IPS-20b (cell line): ENCODE data around the gene CACNA1C.

Experiments
- H3K27ac ChIP-seq: one replicate; pipeline ENCODE4 v1.5.1; 2013; ENCODE audit warnings: low read length
- H3K27me3 ChIP-seq: 2 replicates; pipeline ENCODE4 v1.6.1; 2013; ENCODE audit warnings: mild to moderate bottlenecking, low read length, inconsistent platforms; ENCODE audit not compliant: insufficient read depth
- H3K36me3 ChIP-seq: 2 replicates; pipeline ENCODE4 v1.6.1; 2013; ENCODE audit warnings: low read depth, mild to moderate bottlenecking, inconsistent platforms, low read length, moderate library complexity; ENCODE audit not compliant: insufficient read depth
- H3K4me1 ChIP-seq: 2 replicates; pipeline ENCODE4 v1.6.1; 2013; ENCODE audit warnings: mild to moderate bottlenecking, control low read depth, inconsistent platforms, low read length, moderate library complexity; ENCODE audit not compliant: insufficient read depth
- H3K4me3 ChIP-seq: 2 replicates; pipeline ENCODE4 v1.5.1; 2013; ENCODE audit warnings: mild to moderate bottlenecking, low read length, inconsistent platforms
- H3K9ac ChIP-seq: 2 replicates; pipeline ENCODE4 v1.6.1; 2013; ENCODE audit warnings: low read depth, mild to moderate bottlenecking, inconsistent platforms, low read length, moderate library complexity
- H3K9me3 ChIP-seq: 2 replicates; pipeline ENCODE4 v1.6.1; 2013; ENCODE audit warnings: mild to moderate bottlenecking, low read depth, low read length, inconsistent platforms; ENCODE audit not compliant: insufficient read depth

CACNA1C gene

DNA sequence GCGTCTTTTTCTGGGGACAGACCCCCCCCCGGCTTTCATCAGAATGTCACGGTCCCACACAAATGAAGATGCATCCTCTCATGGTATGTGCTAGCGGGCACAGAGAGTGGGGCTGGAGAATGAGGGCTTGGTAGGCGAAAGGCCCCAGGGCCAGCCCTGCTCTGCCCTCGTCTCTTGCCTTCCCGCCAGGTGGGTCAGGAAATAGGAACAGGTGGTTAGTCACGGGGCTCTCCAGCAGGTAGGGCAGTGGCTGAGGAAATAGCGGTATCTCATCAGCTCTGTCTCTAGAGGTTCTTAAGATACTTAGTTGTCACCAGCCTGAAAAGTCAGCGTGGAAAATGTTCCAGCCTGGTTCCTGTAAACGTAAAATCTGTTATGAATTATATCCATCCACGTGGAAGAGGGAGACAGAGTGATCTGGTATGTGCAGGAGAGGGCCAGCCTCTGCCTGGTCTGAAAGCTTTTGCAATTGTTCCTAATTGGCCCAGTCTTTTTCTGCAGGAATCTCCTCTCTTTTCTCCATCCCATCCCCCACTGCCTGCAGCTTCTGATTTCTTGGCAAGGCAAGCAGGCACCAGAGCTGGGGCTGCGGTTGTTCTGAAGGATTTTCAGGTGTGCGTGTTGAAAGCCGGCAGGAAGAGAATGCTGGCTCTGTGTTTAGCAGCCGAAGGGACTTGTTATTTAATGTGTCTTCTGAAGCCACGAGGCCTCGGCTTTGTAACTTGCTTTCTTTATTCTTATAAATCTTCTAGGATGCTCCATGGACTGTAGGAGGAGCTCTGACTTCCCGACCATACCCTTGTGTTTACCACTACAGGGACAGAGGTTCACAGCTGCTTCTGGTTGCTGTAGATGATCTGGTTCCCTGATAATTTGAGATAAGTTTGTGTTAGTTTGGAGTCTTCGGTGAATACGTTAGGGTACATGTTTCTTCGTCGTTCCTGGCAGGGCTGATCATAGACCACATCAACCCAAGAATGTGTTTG is 131.1 kb downstream of the CACNA1C start:
- peaks cover 5% of the 10 kb centered on the region; the same call in 1 of the 2 replicates for H3K4me1 ChIP-seq
- no peaks in the 10 kb centered on the region for H3K9me3 ChIP-seq
- no peak overlapping the region for H3K4me3 ChIP-seq
- no peak overlapping the region for H3K27ac ChIP-seq
- H3K36me3 ChIP-seq: no peaks in the 10 kb centered on the region
- no peaks in the 10 kb centered on the region for H3K27me3 ChIP-seq
- no peak overlapping the region for H3K9ac ChIP-seq

DNA sequence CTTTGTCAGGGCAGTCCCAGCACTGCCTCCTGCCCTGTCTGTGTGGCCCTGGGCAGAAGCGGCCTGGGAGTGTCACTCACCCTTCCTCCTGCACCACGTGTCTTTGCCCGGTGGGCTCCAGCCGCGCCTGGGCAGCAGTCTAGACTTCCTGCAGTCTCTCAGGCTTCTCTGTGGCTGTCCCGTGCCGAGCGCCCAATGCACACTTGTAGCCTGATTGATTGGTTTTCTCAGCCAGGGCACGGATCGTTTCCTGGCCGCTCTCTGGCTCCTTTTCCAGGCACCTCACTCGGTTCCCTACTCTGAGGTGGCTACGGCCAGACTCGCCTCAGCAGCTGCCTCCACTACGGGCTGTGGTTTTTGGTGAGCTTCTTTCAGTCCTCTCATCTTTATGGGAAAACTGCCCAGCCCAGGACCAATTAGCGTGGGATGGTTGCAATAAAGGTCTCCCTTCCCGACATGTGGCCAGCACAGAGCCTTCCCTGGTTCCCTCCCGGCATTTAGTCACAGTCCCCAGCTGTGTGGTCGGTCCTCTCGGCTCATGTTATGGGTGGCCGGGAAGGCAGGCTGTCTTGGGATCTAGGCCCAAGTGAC is 133.1 kb downstream of the CACNA1C start:
- no peaks in the 10 kb centered on the region for H3K27me3 ChIP-seq
- peaks cover 19% of the 10 kb centered on the region for H3K4me1 ChIP-seq
- H3K4me3 ChIP-seq: no peak overlapping the region
- H3K27ac ChIP-seq: no peak overlapping the region
- no peaks in the 10 kb centered on the region for H3K36me3 ChIP-seq
- H3K9me3 ChIP-seq: no peaks in the 10 kb centered on the region
- H3K9ac ChIP-seq: no peak overlapping the region

DNA sequence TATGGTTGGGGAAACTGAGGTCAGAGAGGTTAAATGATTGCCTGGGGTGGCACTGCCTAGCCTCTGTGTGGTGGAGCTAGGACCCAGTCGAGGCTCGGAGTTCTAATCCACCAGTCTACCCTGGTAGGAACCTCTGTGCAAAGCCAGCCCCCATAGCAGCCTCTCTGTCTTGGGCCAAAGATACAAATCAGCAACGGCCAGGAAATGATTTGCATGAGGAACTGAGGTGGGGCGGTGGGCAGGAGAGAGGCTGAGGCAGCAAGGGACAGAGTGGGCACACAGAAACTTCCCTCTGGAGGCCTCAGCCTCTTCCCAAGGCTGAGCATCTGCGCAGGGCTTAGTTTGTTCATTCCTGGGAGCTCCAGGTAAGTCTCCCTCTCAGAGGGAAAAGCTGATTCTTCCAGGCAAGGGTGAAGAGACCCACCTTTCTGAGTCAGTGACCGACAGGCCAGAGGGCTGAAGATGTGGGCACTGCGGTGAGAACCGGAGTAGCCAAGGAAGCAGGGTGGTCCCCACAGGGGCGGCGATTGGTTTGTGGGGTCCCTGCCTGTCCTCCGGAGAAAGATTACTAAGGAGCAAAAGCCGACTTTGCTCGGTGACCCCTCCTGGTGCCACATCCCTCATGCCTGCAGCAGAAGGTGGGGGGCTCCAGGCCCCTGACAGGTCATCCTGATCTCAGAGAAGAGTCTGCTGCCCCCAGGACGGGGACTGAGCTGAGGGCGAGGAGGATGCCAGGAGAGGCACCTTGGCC is 134.6 kb downstream of the CACNA1C start:
- Histone ChIP-seq H3K4me3 (no peak overlapping the region), H3K27me3 (no peaks in the 10 kb centered on the region), H3K9ac (no peak overlapping the region), H3K27ac (no peak overlapping the region), H3K4me1 (peaks cover 21% of the 10 kb centered on the region), H3K36me3 (no peaks in the 10 kb centered on the region), H3K9me3 (no peaks in the 10 kb centered on the region)

DNA sequence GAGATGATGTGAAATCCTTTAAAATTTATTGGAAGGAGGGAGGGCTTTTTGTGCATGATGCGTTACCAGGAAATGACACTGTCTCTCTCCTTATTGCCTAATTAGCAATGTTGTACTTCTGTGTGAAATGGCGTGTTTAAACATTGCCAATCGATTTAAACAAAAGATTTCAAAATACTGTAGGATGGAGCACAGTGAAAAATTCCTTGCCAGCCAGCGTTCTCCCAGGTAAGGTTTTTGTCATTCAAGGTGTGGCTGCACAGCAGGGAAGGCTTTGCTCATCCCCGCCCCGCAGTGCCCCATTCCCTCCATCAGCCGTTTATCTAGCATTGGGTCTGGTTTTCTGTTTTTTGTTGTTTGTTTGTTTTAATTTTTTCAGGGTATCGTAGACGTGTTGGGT is 137.3 kb downstream of the CACNA1C start:
- Histone ChIP-seq H3K4me3 (peak overlapping the region; percentile 3; the same call in 1 of the 2 replicates), H3K27me3 (no peaks in the 10 kb centered on the region), H3K4me1 (peaks cover 20% of the 10 kb centered on the region), H3K9me3 (no peaks in the 10 kb centered on the region), H3K9ac (no peak overlapping the region; the same call in 1 of the 2 replicates), H3K27ac (no peak overlapping the region), H3K36me3 (no peaks in the 10 kb centered on the region)

DNA sequence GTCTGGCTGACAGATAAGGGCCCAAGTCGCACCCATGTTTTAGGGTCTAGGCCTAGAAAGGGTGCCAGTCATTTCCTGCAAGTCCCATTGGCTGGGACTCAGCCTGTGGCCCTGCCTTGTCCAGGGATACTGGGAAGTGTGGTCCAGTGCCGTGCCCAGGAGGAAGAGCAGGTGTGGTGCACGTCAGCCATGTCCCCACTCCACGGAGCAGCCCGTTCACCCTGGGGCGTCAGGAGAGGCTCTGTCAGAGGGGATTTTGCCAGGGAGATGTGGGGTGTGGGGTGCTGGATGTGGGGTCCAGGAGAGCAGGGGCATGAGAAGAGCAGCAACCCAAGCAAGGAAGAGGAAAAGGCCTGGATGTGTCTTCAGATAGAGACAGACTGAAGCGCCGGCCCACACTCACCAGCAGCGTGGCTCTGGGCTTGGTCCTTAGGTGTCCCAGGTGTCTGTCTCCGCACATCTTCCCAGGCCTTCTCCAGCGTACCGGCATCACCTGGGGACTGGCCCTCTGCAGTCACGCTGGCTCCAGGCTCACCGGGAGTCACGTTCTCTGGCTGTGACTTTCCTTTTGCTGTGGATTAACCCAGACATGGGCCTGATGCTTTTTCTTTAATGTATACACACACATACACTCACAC is 138.2 kb downstream of the CACNA1C start:
- Histone ChIP-seq H3K9me3 (no peaks in the 10 kb centered on the region), H3K4me1 (peaks cover 20% of the 10 kb centered on the region), H3K4me3 (no peak overlapping the region), H3K27me3 (no peaks in the 10 kb centered on the region), H3K9ac (no peak overlapping the region; the same call in 1 of the 2 replicates), H3K27ac (no peak overlapping the region), H3K36me3 (no peaks in the 10 kb centered on the region)

DNA sequence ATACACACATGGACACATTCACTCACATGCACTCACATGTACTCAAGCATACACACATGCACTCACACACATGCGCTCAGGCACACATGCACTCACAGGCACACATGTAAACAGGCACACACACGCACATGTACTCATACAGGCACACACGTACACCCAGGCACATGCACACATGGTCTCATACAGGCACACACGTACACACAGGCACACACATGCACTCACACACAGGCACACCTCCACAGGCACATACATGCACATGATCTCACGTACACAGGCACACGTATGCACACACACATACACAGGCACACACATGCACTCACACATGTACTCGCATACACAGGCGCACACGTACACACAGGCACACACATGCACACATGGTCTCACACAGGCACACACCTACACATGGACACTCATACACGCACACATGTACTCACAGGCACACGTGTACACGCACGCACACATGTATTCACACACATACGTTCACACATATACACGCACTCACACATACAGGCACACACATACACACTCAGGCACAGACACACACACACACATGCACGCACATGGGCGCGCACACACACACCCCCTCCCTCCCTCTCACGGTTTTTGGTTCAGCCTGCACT is 138.9 kb downstream of the CACNA1C start:
- Histone ChIP-seq H3K4me3 (no peak overlapping the region), H3K4me1 (peaks cover 22% of the 10 kb centered on the region), H3K27ac (no peak overlapping the region), H3K9ac (no peak overlapping the region), H3K36me3 (no peaks in the 10 kb centered on the region), H3K27me3 (no peaks in the 10 kb centered on the region), H3K9me3 (no peaks in the 10 kb centered on the region)

DNA sequence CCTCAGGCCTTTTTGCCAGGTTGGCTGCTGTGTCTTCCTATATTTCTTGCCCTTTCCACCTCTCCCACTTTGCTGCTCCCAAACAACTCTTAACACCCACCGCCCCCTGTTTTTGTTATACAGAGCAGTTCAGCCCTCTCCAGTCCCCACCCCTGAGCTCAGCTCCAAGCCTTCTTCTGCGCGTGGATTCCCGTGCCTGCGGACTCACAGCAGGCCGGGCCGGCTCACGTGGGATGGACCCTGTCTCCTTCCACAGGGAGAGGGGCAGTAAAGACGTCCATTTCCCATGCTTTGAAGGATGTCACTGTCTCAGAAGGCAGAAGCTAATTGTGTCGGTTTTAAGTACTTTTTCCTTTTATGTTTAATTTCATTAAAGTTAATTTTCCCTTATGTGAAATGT is 139.4 kb downstream of the CACNA1C start:
- Histone ChIP-seq H3K9me3 (no peaks in the 10 kb centered on the region), H3K27me3 (no peaks in the 10 kb centered on the region), H3K27ac (no peak overlapping the region), H3K4me1 (peaks cover 28% of the 10 kb centered on the region), H3K9ac (no peak overlapping the region), H3K36me3 (no peaks in the 10 kb centered on the region), H3K4me3 (no peak overlapping the region)

DNA sequence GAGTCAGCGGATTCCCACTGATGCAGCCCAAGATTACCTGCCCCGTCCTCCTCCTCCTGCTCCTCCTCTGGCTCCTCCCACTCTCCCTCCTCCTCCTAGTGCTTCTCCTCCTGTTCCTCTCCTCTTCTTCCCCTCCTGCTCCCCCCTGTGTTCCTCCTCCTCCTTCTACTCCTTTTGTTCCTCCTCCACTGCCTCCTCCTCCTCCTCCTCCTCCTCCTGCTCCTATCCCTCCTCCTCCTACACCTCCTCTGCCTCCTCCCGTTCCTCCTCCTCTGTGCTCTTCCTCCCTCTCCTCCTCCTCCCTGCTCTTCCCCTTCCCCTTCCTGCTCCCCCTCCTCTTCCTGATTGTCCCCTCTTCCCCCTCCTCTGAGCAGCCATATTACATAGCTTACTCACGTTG is 141.3 kb downstream of the CACNA1C start:
- Histone ChIP-seq H3K36me3 (no peaks in the 10 kb centered on the region), H3K27ac (no peak overlapping the region), H3K9me3 (no peaks in the 10 kb centered on the region)

DNA sequence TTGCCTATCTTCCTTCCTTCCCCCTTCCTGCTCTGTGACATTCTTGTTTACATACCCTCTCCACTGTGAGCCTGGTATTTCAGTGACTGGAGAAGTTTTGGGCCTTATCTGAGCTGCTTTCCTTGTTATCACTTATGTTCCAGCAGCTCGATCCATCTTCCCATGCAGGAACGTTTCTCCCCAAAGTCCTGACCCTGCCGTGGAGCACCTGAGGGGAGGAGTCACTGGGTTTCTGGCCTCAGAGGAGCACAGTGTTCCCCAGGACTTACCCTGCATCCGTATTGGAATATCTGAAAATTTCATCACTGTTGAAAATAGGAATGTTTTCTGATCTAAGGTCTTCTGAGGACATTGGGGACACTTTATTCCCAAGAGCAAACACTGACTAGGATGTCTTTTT is 141.8 kb downstream of the CACNA1C start:
- no peaks in the 10 kb centered on the region for H3K36me3 ChIP-seq
- H3K27me3 ChIP-seq: no peaks in the 10 kb centered on the region
- H3K27ac ChIP-seq: no peak overlapping the region
- peaks cover 36% of the 10 kb centered on the region for H3K4me1 ChIP-seq
- no peak overlapping the region for H3K4me3 ChIP-seq
- H3K9me3 ChIP-seq: no peaks in the 10 kb centered on the region
- no peak overlapping the region for H3K9ac ChIP-seq

More for the DNA sequence above, 141.3 kb downstream of the CACNA1C start:
- H3K4me3 ChIP-seq: no peak overlapping the region
- no peak overlapping the region for H3K9ac ChIP-seq
- H3K4me1 ChIP-seq: peaks cover 37% of the 10 kb centered on the region
- no peaks in the 10 kb centered on the region for H3K27me3 ChIP-seq

DNA sequence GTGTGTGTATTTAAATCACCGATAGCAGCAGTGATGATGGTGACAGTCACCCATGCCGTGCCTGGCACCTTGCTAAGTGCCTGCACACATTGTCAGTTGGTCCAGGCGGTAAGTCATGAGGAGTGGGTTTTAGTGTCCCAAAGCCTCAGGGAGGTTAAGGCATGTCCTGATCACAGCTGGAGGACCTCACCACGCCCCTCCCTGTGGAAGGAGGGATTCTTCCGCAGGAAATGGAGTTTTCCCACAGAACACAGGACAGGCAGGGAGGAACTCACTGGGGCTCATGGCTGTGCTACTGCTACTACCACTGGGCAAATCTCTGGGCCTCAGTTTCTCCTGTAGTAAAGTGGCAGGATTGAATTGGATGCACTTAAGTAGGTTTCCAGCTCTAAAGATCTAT is 142.3 kb downstream of the CACNA1C start:
- no peak overlapping the region for H3K4me3 ChIP-seq
- H3K4me1 ChIP-seq: peaks cover 31% of the 10 kb centered on the region
- no peaks in the 10 kb centered on the region for H3K9me3 ChIP-seq
- H3K27ac ChIP-seq: no peak overlapping the region
- H3K36me3 ChIP-seq: no peaks in the 10 kb centered on the region
- no peaks in the 10 kb centered on the region for H3K27me3 ChIP-seq
- no peak overlapping the region for H3K9ac ChIP-seq

DNA sequence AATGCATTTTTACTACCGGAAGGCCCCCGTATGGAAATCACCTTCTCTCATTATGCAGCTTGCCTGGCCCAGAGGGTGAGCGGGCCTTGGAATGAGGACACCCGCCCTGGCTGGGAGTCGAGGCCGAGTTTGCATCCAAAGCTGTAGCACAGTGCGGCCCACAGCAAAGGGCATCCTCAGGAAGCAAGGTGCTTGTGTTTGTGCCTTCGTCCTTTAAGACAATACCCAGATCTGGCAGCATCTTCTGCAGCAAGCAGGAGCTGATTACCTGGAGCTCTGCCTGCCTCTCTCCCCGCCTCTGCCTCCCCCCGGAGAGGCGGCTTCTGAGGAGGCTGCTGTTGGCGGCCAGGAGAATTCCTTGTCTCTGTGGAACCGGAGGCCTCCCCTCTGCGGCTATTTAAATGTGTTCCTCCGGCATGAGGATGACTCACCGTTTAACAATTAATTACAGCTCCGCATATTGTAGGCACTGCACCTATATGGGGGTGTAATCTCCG is 145.3 kb downstream of the CACNA1C start:
- Histone ChIP-seq H3K4me1 (peaks cover 21% of the 10 kb centered on the region), H3K4me3 (peak overlapping the region; percentile 49; the same call in 1 of the 2 replicates), H3K27ac (peak overlapping the region; percentile 28)

More for the DNA sequence above, 145.3 kb downstream of the CACNA1C start:
- Histone ChIP-seq H3K27me3 (no peaks in the 10 kb centered on the region), H3K9me3 (no peaks in the 10 kb centered on the region), H3K36me3 (no peaks in the 10 kb centered on the region), H3K9ac (peak overlapping the region; percentile 54; the same call in 1 of the 2 replicates)
